Upper lobe of right lung (tissue), 1 donor: Measurements from ENCODE around the gene RAB1A. TPM values are rescaled to one million over a fixed set of nuclear protein-coding genes. Genes with fewer than 3 reads are reported as not detected.
A peak's percentile ranks its signal among the peaks of the same experiment; 100 is the strongest.

Source experiments
- ATAC-seq: fragments of 200-7000 bp; cut with Tn5 transposase; one replicate; pipeline ENCODE4 v1.9.1; 2020; ENCODE audit warnings: mild to moderate bottlenecking, moderate library complexity
- DNase-seq: peaks from one replicate; pipeline ENCODE4 v3.0.0-alpha.2; 2020
- H3K27ac ChIP-seq: fragments of 200-600 bp; one replicate; pipeline ENCODE4 v1.8.0; 2022
- H3K27me3 ChIP-seq: fragments of 200-600 bp; one replicate; pipeline ENCODE4 v1.8.0; 2022; ENCODE audit warnings: mild to moderate bottlenecking
- H3K36me3 ChIP-seq: fragments of 200-600 bp; one replicate; pipeline ENCODE4 v1.8.0; 2022
- H3K4me1 ChIP-seq: fragments of 200-600 bp; one replicate; pipeline ENCODE4 v1.8.0; 2022
- H3K4me3 ChIP-seq: fragments of 200-600 bp; one replicate; pipeline ENCODE4 v1.8.0; 2022; ENCODE audit warnings: mild to moderate bottlenecking
- H3K9me3 ChIP-seq: fragments of 200-600 bp; one replicate; pipeline ENCODE4 v1.8.0; 2022
- CTCF ChIP-seq: fragments of 200-600 bp; IDR thresholded peaks from one replicate; pipeline ENCODE4 v1.8.0; 2022; ENCODE audit warnings: antibody characterized with exemption
- intact Hi-C: fragments of 100-400 bp; cut with DNase I; formaldehyde crosslinking; loops from one replicate; pipeline ENCODE4 v1.11.0; 2022
- total RNA-seq: library from RNA; stranded (reverse); fragmentation: NEBNext Ultra II Directional; extraction: Animal tissue kit (Norgen Biotek cat#: 25700); gene quantifications from one replicate; pipeline ENCODE4 v1.2.1, GENCODE V29; 2021
- donor health status: DM: no; HTN: yes; CAD: no; lungs with severe emphysema.

Gene RAB1A
- total RNA-seq, 1 donor from 2014 or later, result 151 TPM

- intact Hi-C loops, result no loop called here
- Histone ChIP-seq H3K27me3 (no peaks in the 10 kb centered on the region), H3K9me3 (no peaks in the 10 kb centered on the region), H3K36me3 (no peaks in the 10 kb centered on the region), H3K27ac (no peak overlapping the region), H3K4me1 (peaks cover 36% of the 10 kb centered on the region), H3K4me3 (no peak overlapping the region)
- no peak for DNase-seq
- TF ChIP-seq CTCF, result no peak
- ATAC-seq, result no peak
Observed at GRCh38 chr2:65059071-65059470, 70.8 kb downstream of the RAB1A start.

GRCh38 chr2:65057391-65058052 lies 72.4 kb downstream of the RAB1A start:
- intact Hi-C loops, result no loop called here
- no peak for TF ChIP-seq CTCF

GRCh38 chr2:65057054-65057375 lies 72.9 kb downstream of the RAB1A start:
- peak overlapping the region; percentile 86 for H3K4me3 ChIP-seq
- no peaks in the 10 kb centered on the region for H3K36me3 ChIP-seq
- DNase-seq (no peak), ATAC-seq (no peak)
- intact Hi-C loops, result no loop called here
- TF ChIP-seq CTCF, result no peak
- H3K4me1 ChIP-seq, result peaks cover 23% of the 10 kb centered on the region
- peak overlapping the region; percentile 85 for H3K27ac ChIP-seq
- no peaks in the 10 kb centered on the region for H3K27me3 ChIP-seq
- no peaks in the 10 kb centered on the region for H3K9me3 ChIP-seq

More at GRCh38 chr2:65057391-65058052, 72.4 kb downstream of the RAB1A start:
- Histone ChIP-seq H3K27ac (peak overlapping the region; percentile 85), H3K36me3 (no peaks in the 10 kb centered on the region), H3K4me3 (peak overlapping the region; percentile 86), H3K27me3 (no peaks in the 10 kb centered on the region), H3K9me3 (no peaks in the 10 kb centered on the region), H3K4me1 (peaks cover 23% of the 10 kb centered on the region)
- no peak for DNase-seq
- no peak for ATAC-seq

GRCh38 chr2:65056215-65057053 lies 73.5 kb downstream of the RAB1A start, which contains the start of gene CEP68:
CEP68 (plus strand) TSS chr2:65056416; CDS start chr2:65069445, 13,029 bp downstream.
- intact Hi-C loops, result no loop called here
- TF ChIP-seq CTCF, result no peak
- H3K4me1 ChIP-seq, result peaks cover 23% of the 10 kb centered on the region
- H3K36me3 ChIP-seq, result no peaks in the 10 kb centered on the region
- peak; percentile 98 for ATAC-seq
- peak within 1 kb of the TSS; percentile 86 for H3K4me3 ChIP-seq
- H3K27ac ChIP-seq, result peak within 1 kb of the TSS; percentile 85
- peak; percentile 98 for DNase-seq
- H3K27me3 ChIP-seq, result no peaks in the 10 kb centered on the region
- H3K9me3 ChIP-seq, result no peaks in the 10 kb centered on the region

GRCh38 chr2:65055422-65056214 lies 74.3 kb downstream of the RAB1A start:
- intact Hi-C loops, result no loop called here
- TF ChIP-seq CTCF, result no peak
- H3K4me3 ChIP-seq, result peak overlapping the region; percentile 86
- H3K9me3 ChIP-seq, result no peaks in the 10 kb centered on the region
- peak; percentile 83 for DNase-seq
- no peaks in the 10 kb centered on the region for H3K27me3 ChIP-seq
- peak; percentile 44 for ATAC-seq
- H3K27ac ChIP-seq, result peak overlapping the region; percentile 59
- H3K36me3 ChIP-seq, result no peaks in the 10 kb centered on the region
- peaks cover 23% of the 10 kb centered on the region for H3K4me1 ChIP-seq
